ENCODE measurements around the gene FRMD6.
A peak's percentile ranks its signal among the peaks of the same experiment; 100 is the strongest.
"Not testable (repeated sequence)": the region's sequence is repeated elsewhere in the genome, so short reads cannot be mapped to it uniquely, and the experiment has no call there.

Gene FRMD6

DNA sequence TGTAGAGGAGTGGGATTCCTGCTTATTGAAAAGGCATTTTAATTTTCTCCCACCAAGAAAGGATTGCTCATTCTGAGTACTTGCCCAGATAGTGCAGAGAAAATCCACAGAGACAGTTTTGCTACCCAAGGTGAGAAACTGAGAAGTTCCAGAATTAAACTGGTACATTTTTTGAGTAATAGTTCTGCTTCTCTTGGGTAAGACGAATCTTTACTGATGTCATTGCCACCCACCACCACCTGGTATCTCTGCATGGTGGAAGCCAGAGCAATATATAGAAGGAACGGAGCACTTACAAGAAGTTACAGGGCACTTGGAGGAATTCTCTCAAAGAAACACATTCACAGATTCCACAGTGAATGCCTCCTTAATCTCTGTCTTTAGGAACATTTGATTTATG is 20.7 kb upstream of the FRMD6 start:
- no peak for DNase-seq (ENCODE audit: low spot score)

DNA sequence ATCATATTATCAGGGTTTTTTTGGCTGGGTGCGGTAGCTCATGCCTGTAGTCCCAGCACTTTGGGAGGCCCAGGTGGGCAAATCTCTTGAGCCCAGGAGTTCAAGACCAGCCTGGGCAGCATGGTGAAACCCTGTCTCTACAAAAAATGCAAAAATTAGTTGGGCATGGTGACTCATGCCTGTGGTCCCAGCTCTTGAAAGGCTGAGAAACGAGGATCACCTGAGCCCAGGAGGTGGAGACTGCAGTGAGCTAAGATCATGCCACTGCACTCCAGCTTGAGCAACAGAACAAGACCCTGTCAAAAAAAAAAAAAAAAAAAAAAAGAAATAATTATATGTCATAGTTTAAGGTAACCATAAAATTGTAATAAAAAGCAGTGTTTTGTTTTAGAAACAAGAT is 18.4 kb upstream of the FRMD6 start:
- not testable (repeated sequence) for DNase-seq (ENCODE audit: low spot score)

DNA sequence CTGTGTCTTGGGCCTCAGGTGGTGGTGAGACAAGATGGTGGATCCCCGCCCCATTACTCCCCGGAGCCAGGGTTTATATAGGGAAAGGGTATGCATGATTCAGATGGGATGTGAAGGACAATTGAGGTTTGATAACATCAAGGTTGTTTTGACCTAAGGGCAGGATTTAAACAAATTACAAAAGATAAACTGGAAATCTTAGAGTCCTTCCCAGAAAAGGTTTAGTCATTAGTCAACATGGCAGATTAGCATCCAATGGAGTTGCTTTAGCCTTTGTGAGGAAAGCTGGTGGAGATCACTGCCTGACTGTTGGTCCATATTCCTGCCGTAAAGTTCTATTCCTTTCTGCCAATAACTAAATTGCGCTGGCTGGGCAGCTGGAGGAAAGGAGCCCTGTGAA is 15.6 kb upstream of the FRMD6 start:
- no peak for DNase-seq (ENCODE audit: low spot score)

DNA sequence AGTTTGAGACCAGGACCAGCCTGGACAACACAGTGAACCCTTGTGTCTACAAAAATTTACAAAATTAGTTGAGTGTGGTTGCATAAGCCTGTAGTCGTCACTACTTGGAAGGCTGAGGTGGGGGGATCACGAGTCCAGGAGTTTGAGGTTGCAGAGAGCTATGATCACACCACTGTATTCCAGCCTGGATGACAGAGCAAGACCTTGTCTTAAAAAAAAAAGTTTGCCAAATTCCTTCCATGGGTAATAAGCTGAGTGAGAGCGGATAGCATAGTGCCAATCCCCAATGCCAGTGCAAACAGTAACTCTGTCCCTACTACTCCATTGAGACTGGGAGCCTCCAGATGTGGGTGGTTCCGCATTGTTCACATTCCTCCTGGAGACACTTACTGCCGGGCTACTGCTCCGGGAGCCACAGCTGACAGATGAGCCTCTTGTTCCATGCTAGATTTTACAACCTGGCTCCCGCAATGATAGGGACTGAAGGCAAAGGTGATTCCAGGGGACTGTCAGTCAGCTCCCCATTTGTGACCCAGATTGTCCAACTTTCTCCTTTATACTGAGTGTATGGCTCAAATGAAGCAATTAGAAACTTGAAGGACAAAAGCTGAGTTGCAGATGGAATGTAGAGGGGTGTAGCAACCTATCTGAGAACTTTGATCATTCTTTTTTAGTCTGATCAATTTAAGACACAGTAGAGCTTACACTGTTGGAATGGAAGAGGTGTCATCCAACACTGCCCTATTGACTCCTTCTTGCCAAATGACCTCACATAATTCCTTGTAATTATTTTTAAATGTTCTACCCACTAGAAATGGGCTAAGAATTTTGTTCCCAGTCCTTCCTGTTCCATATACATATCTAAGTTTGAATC is 13.4 kb upstream of the FRMD6 start:
- peak; percentile 76 for DNase-seq (ENCODE audit: low spot score)

DNA sequence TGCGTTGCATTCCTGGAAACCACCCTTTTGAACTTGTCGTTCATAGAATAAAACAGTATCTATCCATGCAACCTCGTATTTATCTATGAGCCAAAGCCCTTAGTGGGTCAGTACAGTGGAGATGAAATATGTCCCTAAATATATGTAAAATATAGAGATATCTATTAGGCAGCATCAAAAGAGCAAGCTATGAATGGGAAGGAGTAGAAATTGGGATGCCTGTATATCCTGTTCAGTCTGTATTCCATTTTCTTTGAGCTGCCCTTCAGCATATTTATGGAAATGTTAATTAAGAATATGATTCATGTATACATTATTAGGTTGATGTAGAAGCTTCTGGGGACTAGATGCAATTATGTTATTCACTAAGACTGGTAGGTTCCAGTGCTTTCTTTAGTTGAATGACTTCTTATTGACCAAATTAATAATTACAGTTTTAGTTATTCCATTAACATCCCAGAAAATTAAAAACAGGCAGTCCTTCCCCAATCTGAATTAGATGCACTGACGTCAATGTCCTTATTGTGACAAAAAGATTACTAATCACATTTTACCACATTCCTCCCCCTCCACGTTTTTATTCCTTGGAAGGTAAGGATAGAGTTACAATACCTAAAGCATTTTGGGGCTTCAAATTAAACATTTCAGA is 11.9 kb upstream of the FRMD6 start:
- DNase-seq (ENCODE audit: low spot score) = no peak

DNA sequence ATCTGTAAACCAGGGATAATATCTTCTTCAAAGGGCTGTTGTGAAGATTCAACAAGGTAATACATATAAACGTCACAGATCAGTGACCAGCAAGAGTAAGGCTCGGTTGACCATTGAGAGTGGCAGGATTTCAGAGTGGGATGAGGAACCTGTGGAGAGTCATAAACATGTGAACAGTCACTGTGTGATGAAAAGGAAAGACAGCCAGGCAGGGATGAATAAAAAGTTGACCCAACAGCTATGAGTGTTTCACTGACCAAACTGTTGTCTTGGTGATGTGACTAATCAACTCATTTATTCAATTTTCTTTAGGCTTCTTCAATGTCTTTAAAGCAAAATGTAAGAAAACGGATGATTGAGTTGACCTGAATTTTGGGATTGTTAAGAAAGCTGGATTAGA is 8.6 kb upstream of the FRMD6 start:
- no peak for DNase-seq (ENCODE audit: low spot score)

DNA sequence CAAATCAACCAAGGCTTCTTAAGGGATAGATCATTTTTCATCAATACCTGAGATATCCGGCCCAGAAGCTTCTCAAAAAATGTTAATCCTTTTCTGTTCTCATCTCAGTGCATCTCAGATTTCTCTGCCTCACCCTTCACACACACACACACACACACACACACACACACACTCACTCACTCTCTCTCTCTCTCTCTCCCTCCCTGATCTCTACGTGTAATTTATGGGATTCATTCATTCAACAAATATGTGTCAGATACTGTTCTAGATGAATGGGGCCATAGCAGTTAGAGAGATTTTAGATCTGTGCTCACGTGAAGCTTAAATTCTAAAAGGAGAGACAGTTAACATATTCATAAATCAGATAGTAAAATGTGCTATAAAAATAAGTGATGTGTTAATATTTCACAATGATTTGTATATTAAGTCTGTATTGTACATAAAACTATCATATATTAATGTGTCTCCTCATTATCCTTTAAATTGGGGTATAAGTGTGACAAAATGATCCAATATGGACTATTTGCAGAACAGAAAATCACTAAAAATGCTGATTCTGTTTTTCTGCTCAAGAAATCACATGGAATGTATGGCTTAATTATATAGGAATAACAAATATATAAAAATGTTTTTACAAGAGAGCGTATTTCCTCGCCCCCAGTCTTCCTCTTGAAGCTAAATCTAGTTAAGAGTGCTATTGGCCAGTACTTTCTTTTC is 7.3 kb upstream of the FRMD6 start:
- DNase-seq (ENCODE audit: low spot score) = no peak

DNA sequence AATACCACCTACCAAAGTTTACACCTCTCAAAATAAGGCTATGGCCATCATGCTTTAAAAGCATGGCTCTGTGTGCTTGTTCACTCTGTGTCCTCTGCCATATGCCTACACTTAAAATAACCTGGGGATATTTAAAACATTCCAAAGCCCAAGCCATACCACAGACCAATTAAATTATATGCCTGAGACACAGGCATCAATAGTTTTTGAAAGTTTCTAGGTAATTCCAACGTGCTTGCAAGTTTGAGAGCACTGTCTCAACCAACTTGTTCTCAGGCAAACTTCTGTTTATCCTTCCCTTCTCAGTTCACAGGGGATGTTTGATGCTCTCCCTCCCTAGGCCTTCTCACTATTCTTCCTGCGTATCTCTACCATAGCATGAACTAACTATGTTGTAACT is 3.4 kb upstream of the FRMD6 start:
- no peak for DNase-seq (ENCODE audit: low spot score)

DNA sequence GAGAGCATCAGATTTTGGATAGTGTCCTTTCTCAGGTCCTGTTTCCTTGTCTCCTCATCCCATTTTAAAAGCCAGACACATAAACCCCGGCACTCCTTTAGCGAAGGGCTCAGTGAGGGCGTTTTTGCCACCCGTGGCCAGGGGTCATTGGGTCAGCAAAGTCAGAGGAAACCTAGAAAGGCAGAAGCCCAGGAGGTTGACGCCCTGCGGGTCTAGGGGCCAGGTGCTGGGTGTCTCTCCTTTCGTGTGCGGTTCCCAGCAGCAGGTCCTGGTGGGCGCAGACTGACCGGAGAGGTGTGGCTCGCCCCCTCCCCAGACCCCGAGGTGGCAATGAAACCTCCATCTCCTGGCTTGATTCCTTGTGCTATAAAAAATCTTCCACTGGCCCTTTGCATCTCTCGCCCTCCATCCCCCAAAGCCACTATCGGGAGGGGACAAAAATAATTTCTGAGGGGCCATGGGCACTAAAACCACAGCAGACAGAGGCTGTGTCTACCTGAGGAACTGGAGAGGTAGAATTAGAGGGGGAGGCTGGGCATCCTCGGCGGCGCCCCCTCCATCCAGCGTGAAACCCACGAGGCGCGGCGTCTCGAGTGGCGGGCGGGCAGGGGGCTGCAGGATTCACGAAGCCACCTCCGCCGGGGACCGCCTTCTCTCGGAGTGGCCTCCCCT is 858 bp upstream of the FRMD6 start:
- DNase-seq (ENCODE audit: low spot score) = no peak

DNA sequence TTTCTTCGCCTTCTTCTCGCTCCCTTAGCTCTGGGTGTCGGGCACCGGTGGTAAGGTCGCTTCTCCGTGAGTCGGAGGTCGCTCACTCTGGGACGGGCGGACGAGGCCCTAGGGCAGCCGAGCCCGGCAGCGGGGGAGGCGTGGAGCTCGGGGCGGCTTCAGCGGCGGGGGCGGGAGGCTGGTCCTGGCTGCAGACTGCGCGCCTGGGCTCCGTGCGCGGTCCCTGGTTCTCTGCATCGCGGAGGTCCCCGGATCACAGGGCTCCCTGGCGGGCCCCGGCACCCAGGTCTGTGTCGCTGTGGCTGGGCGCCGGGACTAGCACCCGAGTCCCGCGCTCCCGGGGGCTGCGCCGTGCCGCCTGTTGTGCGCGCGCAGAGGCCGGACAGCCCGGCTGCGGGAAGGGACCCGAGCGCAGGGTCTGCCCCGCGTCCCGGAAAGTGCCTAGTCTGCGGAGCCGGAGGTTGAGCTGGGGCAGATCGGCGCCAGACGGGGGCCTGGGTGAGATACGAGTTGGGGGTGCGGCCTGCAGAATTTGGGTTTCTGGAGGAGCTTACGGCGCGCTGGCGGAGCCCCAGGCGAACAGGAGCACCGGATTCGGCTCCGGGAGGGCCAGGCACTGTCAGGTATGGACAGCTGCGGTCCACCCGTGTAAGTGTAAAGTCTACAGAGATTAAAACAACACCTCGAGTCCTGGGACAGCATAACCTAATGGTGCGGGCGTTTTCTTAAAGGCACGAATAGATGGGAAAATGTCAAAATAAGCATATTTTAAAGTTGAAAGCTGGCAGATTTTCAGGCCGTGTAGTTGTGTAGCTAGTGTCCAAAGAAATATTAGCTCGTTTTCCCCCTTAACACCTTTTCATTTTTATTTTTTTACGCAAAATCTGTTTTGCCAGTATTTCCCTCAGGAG is 713 bp downstream of the FRMD6 start:
- DNase-seq (ENCODE audit: low spot score) = peak; percentile 55

DNA sequence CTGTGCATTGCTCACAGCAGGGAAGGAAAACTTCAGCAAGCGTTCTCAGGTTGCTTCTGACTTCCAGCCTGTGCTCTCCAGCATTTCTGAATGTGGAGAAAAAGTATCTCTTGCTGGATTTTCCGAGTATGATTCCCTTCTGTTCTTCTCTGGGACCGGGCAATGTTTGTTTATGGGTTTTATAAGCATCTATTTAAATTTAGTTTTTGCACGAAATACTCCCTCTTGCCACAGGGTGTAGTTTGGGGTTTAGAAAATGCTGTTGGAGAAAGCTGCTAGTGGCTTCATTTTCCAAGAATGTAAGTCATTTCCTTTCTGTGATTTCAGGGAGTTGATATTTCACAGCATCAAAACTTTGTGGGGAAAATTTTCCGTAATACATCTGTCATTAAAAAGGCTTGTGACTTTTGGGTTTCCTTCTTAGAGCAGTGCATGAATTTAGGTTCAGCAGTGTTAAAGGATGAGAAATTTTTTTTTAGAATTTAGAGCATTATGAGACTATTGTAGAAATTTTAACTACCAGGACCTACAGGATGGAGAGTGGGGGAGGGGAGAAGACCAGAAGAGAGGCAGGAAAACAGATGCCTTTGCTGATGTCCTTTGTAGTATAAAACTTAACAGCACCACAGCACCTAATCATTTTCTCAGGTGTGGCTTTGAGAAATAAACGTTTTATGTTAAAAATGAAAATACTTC is 1.5 kb downstream of the FRMD6 start:
- DNase-seq (ENCODE audit: low spot score) = no peak

DNA sequence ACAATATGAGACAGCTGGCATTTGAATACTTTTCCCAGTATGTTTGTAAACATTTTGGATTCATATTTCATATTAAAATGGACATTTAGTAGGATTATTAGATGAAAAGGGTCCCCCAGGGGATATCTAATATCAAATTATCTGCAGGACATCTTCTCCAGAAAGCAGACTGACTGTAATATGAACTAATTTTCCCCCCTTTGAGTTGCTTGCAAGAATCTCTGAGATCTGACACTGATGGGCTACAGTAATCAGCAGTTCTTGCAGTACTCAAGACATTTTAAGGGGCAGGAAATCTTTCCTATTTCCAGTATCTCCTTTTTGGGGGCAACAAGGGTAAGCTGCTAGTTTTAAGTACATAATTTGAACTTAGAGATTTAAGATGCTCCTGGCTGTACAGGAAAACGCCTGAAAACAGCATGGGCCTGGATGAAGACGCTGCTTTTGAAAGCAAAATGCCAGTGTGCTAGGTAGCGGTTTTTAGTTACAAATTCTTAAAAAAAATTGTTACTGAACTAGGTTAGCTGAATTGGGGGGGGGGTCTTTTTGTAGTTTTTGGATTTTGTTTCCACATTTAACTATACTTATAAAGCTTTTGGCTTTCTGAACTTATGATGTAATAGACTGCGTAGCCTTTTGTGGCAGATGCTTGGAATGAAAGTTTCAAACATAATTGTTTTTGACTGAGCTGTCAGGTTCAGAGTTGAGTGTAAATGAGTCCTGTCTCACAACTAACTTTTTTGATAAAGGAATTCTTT is 2.2 kb downstream of the FRMD6 start:
- no peak for DNase-seq (ENCODE audit: low spot score)

DNA sequence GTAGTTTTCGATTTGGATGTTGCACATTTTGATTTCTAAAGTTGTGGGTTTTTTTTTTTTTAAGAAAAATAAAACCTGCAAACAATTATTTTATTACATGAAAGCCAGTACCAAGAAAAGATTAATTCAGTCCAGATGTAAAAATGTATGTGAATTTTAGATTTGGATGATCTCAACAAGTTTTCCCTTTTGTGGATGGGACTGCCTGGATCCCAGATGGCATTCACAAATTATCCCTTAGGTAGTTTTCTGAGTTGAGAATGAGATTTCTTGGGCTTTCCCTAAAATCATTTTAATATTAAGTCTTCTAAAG is 2.8 kb downstream of the FRMD6 start:
- no peak for DNase-seq (ENCODE audit: low spot score)

DNA sequence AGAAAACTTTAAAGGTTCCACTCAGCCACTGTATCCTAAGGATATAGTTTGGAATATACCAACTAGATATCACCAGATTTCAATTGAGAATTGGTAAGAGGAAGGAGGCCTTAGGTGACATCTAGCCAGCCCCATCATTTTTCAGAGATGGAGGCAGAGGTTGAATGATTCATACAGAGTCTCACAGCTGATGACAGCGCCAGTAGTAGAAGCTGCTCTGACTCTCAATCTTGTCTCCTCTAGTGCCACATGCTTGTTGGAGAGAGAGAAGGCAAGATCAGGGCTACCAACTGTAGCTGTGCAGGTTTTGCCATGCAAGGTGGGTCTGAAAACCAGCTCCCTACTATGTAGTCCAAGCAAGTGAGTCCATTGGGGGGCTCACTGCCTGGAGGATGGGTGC is 6.1 kb downstream of the FRMD6 start:
- DNase-seq (ENCODE audit: low spot score) = no peak

DNA sequence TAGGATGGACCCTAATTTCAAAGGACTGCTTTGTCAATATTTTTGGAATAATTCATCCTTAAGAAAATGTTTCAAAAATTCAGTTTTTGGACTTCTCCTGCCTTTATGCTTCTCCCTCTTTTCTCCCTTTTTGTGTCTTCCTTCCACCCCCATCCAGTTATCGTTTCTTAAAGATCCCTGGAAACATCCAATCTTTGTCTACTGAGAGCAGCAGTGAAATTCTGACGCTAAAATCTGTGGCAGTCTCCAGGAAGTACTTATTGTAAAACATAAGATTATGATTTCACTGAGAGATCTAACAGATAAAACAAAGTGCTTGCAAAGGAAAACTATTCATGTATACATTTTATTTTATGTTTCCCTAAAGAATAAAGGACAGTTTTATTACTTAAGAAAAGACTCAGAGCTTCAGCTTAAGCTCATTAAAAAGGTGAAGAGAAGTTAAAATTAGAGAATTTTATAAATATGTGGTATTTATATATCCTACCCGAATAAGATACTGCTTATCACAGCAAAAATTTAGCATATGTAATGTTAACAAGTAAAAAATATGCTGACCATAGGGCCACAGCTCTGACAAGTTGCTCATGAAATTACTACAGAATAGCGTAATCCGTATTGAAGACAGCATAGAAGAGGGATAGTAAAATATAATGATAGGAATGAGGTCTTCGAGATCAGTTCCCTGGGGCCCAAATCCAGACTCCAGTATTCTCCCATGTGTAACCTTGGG is 6.9 kb downstream of the FRMD6 start:
- no peak for DNase-seq (ENCODE audit: low spot score)

DNA sequence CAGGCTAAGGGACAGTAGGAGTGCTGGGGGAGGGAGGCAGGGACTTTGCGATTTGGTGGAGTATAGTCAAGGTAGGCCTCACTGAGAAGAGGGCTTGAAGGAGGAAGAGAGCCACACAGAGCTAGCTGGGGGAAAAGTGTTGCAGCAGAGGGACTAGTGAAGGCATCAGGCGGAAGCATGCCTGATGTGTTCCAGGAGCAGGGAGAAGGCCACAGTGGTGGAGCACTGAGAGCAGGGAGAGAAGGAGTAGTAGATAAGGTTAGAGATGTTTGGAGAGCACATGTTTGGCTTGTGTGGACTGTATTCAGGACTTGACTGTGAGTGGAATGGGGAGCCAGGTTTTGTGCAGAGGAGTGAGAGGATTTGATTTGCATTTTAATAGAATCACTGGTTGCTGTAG is 9.0 kb downstream of the FRMD6 start:
- no peak for DNase-seq (ENCODE audit: low spot score)

DNA sequence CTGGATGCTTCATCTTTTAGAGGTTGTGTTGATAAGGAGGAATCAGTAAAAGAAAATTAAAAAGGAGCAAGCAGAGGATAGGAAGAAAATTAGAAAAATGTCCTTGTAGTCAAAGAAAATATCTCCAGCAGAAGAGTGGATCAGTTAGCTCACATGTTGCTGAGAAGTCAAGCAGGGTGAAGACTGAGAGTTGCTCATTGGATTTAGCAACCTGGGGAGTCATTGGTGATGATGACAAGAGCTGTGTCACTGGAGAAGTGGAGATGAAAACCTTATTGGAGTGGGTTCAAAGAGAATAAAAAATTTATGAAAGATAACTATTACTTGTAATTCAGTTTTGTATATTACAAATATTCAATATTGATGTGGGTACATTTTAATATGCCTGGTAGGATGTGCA is 9.8 kb downstream of the FRMD6 start:
- DNase-seq (ENCODE audit: low spot score) = no peak

DNA sequence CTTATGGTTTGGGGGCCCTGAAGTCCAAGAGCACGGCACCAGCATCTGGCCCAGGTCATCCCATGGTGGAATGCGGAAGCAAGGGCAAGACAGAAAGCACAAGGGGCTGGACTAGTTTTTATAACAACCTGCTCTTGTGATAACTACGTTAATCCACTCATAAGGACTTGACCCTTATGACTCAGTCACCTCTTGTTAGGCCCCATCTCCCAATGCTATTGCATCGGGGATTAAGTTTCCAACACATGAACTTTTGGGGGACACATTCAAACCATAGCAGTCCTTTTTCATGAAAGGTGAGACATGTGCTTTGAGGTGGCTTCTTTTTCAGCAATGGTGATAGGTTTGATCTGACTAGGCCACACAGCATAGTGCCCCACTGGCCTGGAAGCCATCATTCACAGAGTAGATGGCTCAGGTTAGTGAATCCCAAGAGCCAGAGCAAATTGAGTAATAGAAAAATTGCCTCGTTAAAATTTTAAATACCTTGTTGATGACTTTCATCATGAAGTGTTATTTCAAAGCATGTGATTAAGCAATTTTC is 12.1 kb downstream of the FRMD6 start:
- no peak for DNase-seq (ENCODE audit: low spot score)

DNA sequence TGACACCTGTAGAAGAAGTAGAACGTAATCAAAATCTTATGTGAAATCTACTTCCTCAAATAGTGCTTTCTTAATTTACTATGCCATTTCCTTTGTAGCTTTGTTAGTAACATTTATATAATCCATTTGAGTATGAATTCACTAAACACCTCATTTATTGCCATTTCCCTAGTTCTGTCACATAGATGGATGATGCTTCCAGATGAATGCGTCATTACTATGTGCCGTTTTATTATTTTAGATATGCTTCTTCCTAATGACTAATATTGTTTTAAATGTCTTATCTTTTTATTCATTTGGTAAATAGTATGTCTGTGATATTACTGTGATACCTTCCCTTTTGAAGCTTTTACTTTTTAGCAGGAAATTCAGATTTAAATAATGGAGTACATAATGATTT is 14.4 kb downstream of the FRMD6 start:
- DNase-seq (ENCODE audit: low spot score) = no peak

All from iPS-NIHi11 (cell line).